Measurements from ENCODE around the gene GNB1L.

Gene GNB1L

DNA sequence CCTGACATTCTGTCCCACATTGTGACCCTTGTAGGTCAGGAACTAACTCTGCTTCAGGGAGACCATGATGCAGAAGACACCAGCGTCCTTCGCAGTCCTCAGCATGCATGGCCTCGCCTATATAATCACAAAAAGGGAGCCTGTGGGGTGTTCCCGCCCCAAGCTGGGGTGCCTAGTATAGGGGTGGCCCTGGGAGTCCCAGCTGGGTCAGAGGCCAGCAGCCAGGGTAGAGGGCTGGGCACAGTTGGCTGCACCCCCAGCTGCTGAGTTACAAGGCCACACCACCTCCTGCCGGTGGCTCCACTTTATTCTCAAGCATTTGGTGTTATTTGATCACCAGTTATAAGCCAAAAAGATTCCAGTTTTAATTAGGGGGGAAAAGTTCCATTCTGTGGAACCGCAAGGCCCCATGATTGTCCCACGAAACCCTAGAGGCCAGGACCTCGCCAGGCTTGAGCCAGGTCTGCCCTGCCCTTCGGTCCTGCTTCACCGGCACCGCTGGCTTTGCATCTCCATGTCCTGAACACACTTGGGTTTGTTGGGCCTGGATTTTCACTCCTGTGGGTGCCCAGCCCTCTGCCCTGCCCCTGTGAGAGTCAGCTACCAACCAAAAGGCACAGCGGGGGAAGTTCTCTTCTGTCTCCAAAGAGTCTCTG lies 15.0 kb upstream of the GNB1L start:
- H3K27ac ChIP-seq = no peak overlapping the region
- no peak for DNase-seq (ENCODE audit: low spot score)
- TF ChIP-seq, protein P1, sequence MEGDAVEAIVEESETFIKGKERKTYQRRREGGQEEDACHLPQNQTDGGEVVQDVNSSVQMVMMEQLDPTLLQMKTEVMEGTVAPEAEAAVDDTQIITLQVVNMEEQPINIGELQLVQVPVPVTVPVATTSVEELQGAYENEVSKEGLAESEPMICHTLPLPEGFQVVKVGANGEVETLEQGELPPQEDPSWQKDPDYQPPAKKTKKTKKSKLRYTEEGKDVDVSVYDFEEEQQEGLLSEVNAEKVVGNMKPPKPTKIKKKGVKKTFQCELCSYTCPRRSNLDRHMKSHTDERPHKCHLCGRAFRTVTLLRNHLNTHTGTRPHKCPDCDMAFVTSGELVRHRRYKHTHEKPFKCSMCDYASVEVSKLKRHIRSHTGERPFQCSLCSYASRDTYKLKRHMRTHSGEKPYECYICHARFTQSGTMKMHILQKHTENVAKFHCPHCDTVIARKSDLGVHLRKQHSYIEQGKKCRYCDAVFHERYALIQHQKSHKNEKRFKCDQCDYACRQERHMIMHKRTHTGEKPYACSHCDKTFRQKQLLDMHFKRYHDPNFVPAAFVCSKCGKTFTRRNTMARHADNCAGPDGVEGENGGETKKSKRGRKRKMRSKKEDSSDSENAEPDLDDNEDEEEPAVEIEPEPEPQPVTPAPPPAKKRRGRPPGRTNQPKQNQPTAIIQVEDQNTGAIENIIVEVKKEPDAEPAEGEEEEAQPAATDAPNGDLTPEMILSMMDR (IDR thresholded peaks at IDR 0.05) = no peak
- H3K4me3 ChIP-seq = no peak overlapping the region

DNA sequence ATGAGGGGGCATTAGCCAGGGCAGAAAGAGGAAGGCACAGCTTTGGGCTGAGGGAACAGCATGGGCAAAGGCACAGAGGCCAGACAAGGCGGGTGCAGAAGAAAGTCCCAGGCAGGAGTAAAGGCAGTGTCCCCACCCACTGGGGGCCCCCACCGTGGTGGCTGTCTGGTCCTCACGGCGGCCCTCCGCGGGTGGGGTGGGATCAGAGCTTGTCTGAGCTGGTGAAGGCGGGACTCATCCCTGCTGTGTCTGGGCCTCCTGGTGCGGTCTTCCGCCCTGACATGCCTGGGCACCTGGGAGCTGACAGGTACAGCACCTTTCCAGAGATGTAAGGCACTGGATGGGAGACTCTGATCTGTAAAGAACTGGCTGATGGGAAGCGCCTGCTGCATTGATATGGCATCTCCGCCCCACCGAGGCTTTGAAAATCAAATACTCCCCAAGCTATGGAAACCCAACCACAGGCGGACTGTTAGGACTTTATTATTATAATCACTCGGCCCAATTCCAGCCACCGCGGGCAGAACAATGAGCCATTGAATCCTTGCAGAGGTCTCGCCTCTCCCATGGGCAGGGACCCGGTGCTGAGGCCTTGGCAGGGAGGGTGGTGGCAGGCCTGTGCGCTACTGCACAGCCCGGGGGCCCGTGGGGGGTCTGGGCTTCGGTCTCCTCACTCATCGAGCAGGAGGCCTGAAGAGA lies 14.2 kb upstream of the GNB1L start:
- no peak overlapping the region for H3K27ac ChIP-seq
- DNase-seq (ENCODE audit: low spot score) = no peak
- TF ChIP-seq, protein P1 (IDR thresholded peaks at IDR 0.05) = no peak
- no peak overlapping the region for H3K4me3 ChIP-seq

DNA sequence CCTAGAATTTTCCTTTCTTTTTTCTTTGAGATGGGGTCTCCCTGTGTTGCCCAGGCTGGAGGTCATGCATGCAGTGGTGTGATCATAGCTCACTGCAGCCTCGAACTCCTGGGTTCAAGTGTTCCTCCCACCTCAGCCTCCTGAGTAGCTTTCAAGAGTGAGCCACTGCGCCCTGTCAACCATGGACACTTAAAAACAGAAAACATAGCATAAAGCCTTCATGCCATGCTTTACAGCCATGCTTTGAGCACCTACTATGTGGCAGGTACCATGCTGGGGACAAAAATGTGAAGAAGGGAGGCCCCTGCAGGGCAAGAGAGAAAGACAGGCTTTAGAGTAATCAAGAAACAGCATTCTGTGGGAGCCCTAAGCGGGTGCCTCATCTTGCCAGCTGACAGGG lies 13.7 kb upstream of the GNB1L start:
- DNase-seq (ENCODE audit: low spot score) = no peak
- H3K27ac ChIP-seq = no peak overlapping the region
- TF ChIP-seq, protein P1 (IDR thresholded peaks at IDR 0.05) = no peak
- H3K4me3 ChIP-seq = no peak overlapping the region

DNA sequence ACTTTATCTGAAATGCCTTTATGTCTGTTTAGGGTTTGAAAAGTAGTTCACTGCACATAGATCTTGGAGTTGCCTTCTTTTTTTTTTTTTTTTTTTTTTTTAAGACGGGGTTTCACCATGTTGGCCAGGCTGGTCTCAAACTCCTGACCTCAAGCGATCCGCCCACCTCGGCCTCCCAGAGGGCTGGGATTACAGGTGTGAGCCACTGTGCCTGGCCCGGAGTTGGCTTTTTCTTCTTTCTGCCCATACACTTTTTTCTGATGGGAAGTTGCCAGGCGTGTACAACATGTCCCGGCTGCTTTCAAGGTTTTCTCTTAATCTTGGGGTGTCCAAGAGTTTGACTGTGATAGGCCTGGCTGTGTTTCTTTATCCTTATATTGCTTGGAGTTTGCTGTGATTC lies 12.9 kb upstream of the GNB1L start:
- Histone ChIP-seq H3K4me3 (no peak overlapping the region), H3K27ac (no peak overlapping the region)
- no peak for DNase-seq (ENCODE audit: low spot score)
- TF ChIP-seq, protein P1 (IDR thresholded peaks at IDR 0.05) = no peak

DNA sequence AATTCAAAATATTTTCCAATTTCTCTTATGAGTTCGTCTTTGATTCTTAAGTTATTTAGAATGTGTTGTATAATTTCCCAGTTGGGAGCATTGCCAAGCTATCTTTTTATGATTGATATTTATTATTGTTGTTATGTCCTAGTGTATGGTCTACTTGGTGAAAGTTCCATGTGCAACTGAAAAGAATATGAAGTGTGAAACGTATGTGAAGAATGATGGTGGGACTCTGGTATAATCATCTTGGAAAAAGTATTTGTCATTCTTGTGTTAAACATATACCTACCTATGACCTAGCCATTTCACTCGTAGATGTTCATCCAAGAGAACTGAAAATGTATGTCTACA lies 12.0 kb upstream of the GNB1L start:
- Histone ChIP-seq H3K27ac (no peak overlapping the region), H3K4me3 (no peak overlapping the region)
- TF ChIP-seq, protein P1 (IDR thresholded peaks at IDR 0.05) = no peak
- DNase-seq (ENCODE audit: low spot score) = no peak

DNA sequence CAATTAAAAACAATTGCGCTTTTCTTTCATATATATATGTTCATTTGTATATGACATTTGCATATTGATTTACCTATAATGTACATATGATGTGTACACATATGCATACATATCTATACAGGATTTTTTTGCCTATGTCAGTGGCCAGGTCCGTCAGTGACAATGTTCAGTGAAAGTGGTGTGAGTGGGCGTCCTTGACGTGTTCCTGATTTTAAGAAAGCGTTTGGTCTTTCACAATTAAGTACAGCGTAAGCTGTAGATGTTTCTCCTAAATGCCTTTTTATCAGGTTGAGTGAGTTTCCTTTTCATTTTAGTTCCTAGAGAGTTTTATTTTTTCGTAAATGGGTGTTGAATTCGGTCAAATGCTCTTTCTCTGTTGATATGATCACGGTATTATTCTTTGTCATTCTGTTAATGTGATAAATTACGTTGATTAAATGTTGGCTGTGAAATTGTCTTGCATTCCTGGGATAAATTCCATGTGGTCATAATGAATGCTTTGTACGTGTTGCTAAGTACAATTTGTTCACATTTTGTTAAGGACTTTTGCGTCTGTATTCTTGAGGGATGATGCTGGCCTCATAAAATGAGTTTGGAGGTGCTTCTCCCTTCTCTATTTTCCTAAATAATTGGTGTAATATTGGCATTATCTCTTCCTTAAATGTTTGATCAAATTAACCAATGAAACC lies 10.6 kb upstream of the GNB1L start:
- TF ChIP-seq, protein P1 (IDR thresholded peaks at IDR 0.05) = no peak
- no peak for DNase-seq (ENCODE audit: low spot score)
- Histone ChIP-seq H3K4me3 (no peak overlapping the region), H3K27ac (no peak overlapping the region)
